GM23248 (cell line): ENCODE data around the gene GRPR. TPM values are rescaled to one million over a fixed set of nuclear protein-coding genes. Genes with fewer than 3 reads are reported as not detected.

ENCODE experiments used
- DNase-seq: peaks from one replicate; pipeline ENCODE4 v3.0.0-alpha.2; 2015
- H2AFZ ChIP-seq: fragments of 200-600 bp; sonication (generic); 2 replicates; pipeline ENCODE4 v1.6.1; 2016; ENCODE audit warnings: antibody characterized with exemption
- H3F3A ChIP-seq: fragments of 200-600 bp; sonication (generic); 2 replicates; pipeline ENCODE4 v1.6.1; 2016; ENCODE audit warnings: mild to moderate bottlenecking, antibody characterized with exemption, mixed run types; ENCODE audit not compliant: insufficient read depth
- H3K27ac ChIP-seq: fragments of 200-600 bp; sonication (generic); 2 replicates; pipeline ENCODE4 v1.5.1; 2016; ENCODE audit warnings: mild to moderate bottlenecking
- H3K27me3 ChIP-seq: fragments of 200-600 bp; sonication (generic); replicated peaks from 2 replicates; pipeline ENCODE4 v1.6.1; 2016; ENCODE audit warnings: mild to moderate bottlenecking; ENCODE audit not compliant: insufficient read depth
- H3K36me3 ChIP-seq: fragments of 200-600 bp; sonication (generic); 2 replicates; pipeline ENCODE4 v1.6.1; 2016; ENCODE audit warnings: low read depth, mild to moderate bottlenecking
- H3K4me1 ChIP-seq: fragments of 200-600 bp; sonication (generic); 2 replicates; pipeline ENCODE4 v1.6.1; 2016; ENCODE audit warnings: mild to moderate bottlenecking; ENCODE audit not compliant: insufficient read depth
- H3K4me2 ChIP-seq: fragments of 200-600 bp; sonication (generic); one replicate; pipeline ENCODE4 v1.6.1; 2016; ENCODE audit warnings: mild to moderate bottlenecking; ENCODE audit not compliant: unreplicated experiment
- H3K4me3 ChIP-seq: fragments of 200-600 bp; sonication (generic); 2 replicates; pipeline ENCODE4 v1.5.1; 2016; ENCODE audit warnings: mild to moderate bottlenecking
- H3K79me2 ChIP-seq: fragments of 200-600 bp; sonication (generic); 2 replicates; pipeline ENCODE4 v1.6.1; 2016; ENCODE audit warnings: mild to moderate bottlenecking; ENCODE audit not compliant: insufficient read depth
- H3K9ac ChIP-seq: fragments of 200-600 bp; sonication (generic); 2 replicates; pipeline ENCODE4 v1.6.1; 2016; ENCODE audit warnings: mild to moderate bottlenecking
- H3K9me2 ChIP-seq: fragments of 200-600 bp; sonication (generic); 2 replicates; pipeline ENCODE4 v1.6.1; 2016; ENCODE audit warnings: mixed run types, mild to moderate bottlenecking, moderate library complexity; ENCODE audit not compliant: insufficient read depth
- H3K9me3 ChIP-seq: fragments of 200-600 bp; sonication (generic); one replicate; pipeline ENCODE4 v1.6.1; 2017; ENCODE audit warnings: low read depth
- H4K20me1 ChIP-seq: fragments of 200-600 bp; sonication (generic); 2 replicates; pipeline ENCODE4 v1.6.0; 2016; ENCODE audit not compliant: insufficient read depth
- EZH2 ChIP-seq: fragments of 200-600 bp; sonication (generic); IDR thresholded peaks from 2 replicates; pipeline ENCODE4 v1.6.1; 2018; ENCODE audit warnings: antibody characterized with exemption, mild to moderate bottlenecking; ENCODE audit not compliant: insufficient read depth, poor library complexity, severe bottlenecking
- EZH2phosphoT487 ChIP-seq: fragments of 200-600 bp; sonication (generic); IDR thresholded peaks from 2 replicates; pipeline ENCODE4 v1.6.1; 2018; ENCODE audit warnings: antibody characterized with exemption, moderate library complexity, mild to moderate bottlenecking, low read depth; ENCODE audit not compliant: insufficient read depth
- WGBS, 2 experiments: methylation state at CpG; one replicate each; pipeline ENCODE4 v1.1.6; 2015 to 2017; ENCODE audit warnings: low lambda C conversion rate in 2 of 2, low coverage in 1 of 2; ENCODE audit errors: missing lambda C conversion rate in 2 of 2; 5-methylcytosine and 5-hydroxymethylcytosine counted together
- in situ Hi-C: fragments of 300-500 bp; cut with MboI; formaldehyde crosslinking; loops from 2 replicates; pipeline ENCODE4 v1.15.0; 2020
- polyA plus RNA-seq: library from polyadenylated mRNA; unstranded; fragments of >200 nt; fragmentation: Nextera tagmentation; extraction: Ambion mirVana; gene quantifications from 2 replicates; pipeline ENCODE4 v1.2.1, GENCODE V29; 2016
- total RNA-seq: library from RNA; depleted of rRNA; stranded (reverse); fragments of >200 nt; shearing (Covaris generic); gene quantifications from 2 replicates; pipeline ENCODE4 v1.2.3, GENCODE V29; 2014

The GRPR gene
- total and polyA plus RNA-seq, 2 experiments from 2014 or later: 0.13 TPM; not detected in 1

- no peak for TF ChIP-seq EZH2
- TF ChIP-seq EZH2phosphoT487: no peak
- no peak for DNase-seq
- no peak overlapping the region for H2AFZ ChIP-seq
- H3K36me3 ChIP-seq: no peaks in the 10 kb centered on the region
- no peaks in the 10 kb centered on the region for H3K79me2 ChIP-seq
- no peak overlapping the region for H3K4me2 ChIP-seq
- H3K4me3 ChIP-seq: no peak overlapping the region
- no peak overlapping the region for H3K27ac ChIP-seq
- 50 to 55% methylated on average over 4 of the region's 4 CpGs for WGBS, 2 experiments
- H3K9me3 ChIP-seq: no peaks in the 10 kb centered on the region
- no peaks in the 10 kb centered on the region for H3K9me2 ChIP-seq
- H3K27me3 ChIP-seq: no peaks in the 10 kb centered on the region
- no peaks in the 10 kb centered on the region for H3F3A ChIP-seq
- in situ Hi-C loops: no loop called here
- H3K9ac ChIP-seq: no peak overlapping the region
- no peaks in the 10 kb centered on the region for H3K4me1 ChIP-seq
- no peaks in the 10 kb centered on the region for H4K20me1 ChIP-seq
Measured at GRCh38 chrX:16100673-16101072, 22.7 kb upstream of the GRPR start.

GRCh38 chrX:16101581-16101980 lies 21.8 kb upstream of the GRPR start:
- no peaks in the 10 kb centered on the region for H4K20me1 ChIP-seq
- no peak for TF ChIP-seq EZH2
- TF ChIP-seq EZH2phosphoT487: no peak
- 58 to 61% methylated on average over 2 of the region's 2 CpGs for WGBS, 2 experiments
- no peak overlapping the region for H3K9ac ChIP-seq
- no peak overlapping the region for H3K27ac ChIP-seq
- H3K9me3 ChIP-seq: no peaks in the 10 kb centered on the region
- H3K9me2 ChIP-seq: no peaks in the 10 kb centered on the region
- H3K36me3 ChIP-seq: no peaks in the 10 kb centered on the region
- H2AFZ ChIP-seq: no peak overlapping the region
- in situ Hi-C loops: no loop called here
- H3F3A ChIP-seq: no peaks in the 10 kb centered on the region
- H3K4me2 ChIP-seq: no peak overlapping the region
- no peak overlapping the region for H3K4me3 ChIP-seq
- no peaks in the 10 kb centered on the region for H3K27me3 ChIP-seq
- H3K79me2 ChIP-seq: no peaks in the 10 kb centered on the region
- DNase-seq: no peak
- H3K4me1 ChIP-seq: no peaks in the 10 kb centered on the region

GRCh38 chrX:16103625-16104024 lies 19.7 kb upstream of the GRPR start:
- no peaks in the 10 kb centered on the region for H3K79me2 ChIP-seq
- no peaks in the 10 kb centered on the region for H3K36me3 ChIP-seq
- 75 to 81% methylated on average over 4 of the region's 4 CpGs for WGBS, 2 experiments

DNA sequence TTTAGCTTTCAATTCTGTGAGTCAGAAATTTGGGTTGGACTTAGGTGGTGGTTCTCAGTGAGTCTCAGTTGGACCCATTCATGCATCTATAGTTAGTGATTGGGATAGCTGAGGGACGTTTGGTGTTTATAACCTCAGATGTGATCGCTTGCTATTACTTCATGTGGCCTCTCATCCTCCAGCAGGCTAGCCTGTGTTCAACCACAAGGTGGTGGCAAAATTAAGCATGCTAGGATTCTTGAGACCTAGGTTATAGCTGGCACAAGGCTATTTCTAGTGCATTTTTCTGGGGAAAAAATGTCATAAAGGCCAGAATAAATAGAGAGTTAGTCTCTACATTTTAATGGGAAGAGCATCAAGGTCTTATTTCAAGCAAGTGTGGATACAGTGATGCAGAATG lies 10.9 kb upstream of the GRPR start:
- Histone ChIP-seq H3K9me2 (no peaks in the 10 kb centered on the region), H2AFZ (no peak overlapping the region), H3K36me3 (no peaks in the 10 kb centered on the region), H4K20me1 (no peaks in the 10 kb centered on the region), H3K4me3 (no peak overlapping the region), H3K27ac (no peak overlapping the region), H3K27me3 (peaks cover 4% of the 10 kb centered on the region; the same call in 1 of the 2 replicates), H3K4me2 (no peak overlapping the region), H3F3A (peaks cover 12% of the 10 kb centered on the region), H3K9me3 (no peaks in the 10 kb centered on the region), H3K4me1 (peaks cover 3% of the 10 kb centered on the region; the same call in 1 of the 2 replicates), H3K9ac (no peak overlapping the region), H3K79me2 (no peaks in the 10 kb centered on the region)
- in situ Hi-C loops: no loop called here
- no peak for TF ChIP-seq EZH2phosphoT487
- no peak for TF ChIP-seq EZH2
- peak; percentile 15 for DNase-seq
- 81 to 94% methylated on average over 2 of the region's 2 CpGs for WGBS, 2 experiments

More at GRCh38 chrX:16103625-16104024, 19.7 kb upstream of the GRPR start:
- Histone ChIP-seq H2AFZ (no peak overlapping the region), H3K4me3 (no peak overlapping the region), H3K9me3 (no peaks in the 10 kb centered on the region), H4K20me1 (no peaks in the 10 kb centered on the region), H3K9ac (no peak overlapping the region), H3K4me2 (no peak overlapping the region), H3K27me3 (no peaks in the 10 kb centered on the region), H3F3A (no peaks in the 10 kb centered on the region), H3K27ac (no peak overlapping the region), H3K4me1 (no peaks in the 10 kb centered on the region), H3K9me2 (no peaks in the 10 kb centered on the region)
- TF ChIP-seq EZH2phosphoT487 (no peak), EZH2 (no peak)
- in situ Hi-C loops: no loop called here
- no peak for DNase-seq
